Kasumi-1 (cell line): ENCODE data around the gene THAP9.

Experiments
- DNase-seq, 2 experiments: peaks; one replicate each; lab custom pipeline; 2025; lab: John Stamatoyannopoulos, UW

The THAP9 gene

DNA sequence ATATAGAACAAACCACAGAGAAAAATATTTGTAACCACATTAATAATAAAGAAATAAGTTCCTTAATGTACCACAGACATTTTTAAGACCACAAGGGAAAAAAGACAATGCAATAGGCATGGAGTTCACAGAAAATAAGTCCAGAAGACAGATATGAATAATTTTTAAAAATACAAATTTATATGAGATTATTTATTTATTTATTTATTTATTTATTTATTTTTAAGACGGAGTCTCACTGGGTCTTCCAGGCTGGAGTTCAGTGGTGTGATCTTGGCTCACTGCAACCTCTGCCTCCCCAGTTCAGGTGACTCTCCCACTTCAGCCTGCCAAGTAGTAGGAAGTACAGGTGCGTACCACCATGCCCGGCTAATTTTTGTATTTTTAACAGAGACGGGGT lies 53.7 kb downstream of the THAP9 start:
- no peak for DNase-seq

- DNase-seq = no peak
Observed at GRCh38 chr4:82957045-82957444, 56.5 kb downstream of the THAP9 start.

DNA sequence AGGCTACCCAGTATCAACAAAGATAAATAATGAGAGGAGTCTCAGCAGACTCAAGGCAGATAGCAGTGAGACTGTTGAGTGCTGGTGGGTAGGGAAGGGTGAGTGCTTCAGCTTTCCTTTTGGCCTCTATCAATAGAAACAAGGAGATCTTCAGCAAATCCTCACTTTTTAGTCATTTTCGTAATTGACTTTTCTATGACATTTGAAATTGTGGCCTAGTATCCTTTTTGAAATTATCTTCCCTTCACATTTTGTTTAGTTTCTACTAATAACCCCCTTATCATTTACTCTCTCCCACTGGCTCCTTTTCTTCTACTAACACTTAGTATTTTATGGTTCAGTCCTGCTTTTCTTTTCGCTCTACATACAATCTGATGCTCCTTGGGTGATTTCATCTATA lies 65.2 kb downstream of the THAP9 start:
- no peak for DNase-seq

DNA sequence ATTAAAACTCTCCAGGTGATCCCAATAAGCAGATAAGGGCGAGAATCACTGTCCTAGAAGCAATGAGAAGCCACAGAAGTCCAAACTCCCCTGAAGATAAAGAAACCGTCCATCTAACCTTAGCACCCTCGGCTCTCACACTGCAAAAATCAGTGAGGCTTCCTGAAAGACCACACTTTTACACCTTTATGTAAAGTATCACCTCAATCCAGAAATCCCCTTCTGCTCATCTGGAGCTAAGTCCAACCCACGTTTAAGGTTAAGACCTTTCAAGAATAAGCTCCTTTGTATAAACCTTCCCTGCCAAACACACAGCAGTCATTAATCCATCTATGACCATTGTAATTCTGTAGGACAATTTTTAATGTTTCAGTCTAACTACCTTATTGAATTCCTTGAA lies 68.4 kb downstream of the THAP9 start:
- DNase-seq = no peak

DNA sequence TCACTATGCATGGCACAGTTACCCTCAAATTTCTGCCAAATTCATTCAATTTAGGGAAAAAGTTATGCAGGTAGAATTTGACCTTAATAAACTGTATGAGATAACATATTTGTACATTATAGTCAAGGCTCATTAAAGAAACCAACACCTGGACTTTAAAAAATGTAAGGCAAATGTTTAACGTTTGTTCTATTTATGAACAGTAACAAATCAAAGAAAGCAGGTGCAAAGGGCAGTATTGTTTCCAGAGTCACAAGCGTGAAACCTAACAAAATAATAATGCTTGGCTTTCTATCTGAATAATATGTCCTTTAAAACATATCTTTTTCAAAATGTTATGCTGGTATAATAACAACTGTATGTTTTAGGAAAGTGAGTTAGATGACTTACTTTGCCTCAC lies 68.9 kb downstream of the THAP9 start:
- no peak for DNase-seq
